Measurements from ENCODE around the gene PRMT3.

GRCh38 chr11:20493340-20493739 is 105.8 kb downstream of the PRMT3 start:
- TF ChIP-seq, protein P1, sequence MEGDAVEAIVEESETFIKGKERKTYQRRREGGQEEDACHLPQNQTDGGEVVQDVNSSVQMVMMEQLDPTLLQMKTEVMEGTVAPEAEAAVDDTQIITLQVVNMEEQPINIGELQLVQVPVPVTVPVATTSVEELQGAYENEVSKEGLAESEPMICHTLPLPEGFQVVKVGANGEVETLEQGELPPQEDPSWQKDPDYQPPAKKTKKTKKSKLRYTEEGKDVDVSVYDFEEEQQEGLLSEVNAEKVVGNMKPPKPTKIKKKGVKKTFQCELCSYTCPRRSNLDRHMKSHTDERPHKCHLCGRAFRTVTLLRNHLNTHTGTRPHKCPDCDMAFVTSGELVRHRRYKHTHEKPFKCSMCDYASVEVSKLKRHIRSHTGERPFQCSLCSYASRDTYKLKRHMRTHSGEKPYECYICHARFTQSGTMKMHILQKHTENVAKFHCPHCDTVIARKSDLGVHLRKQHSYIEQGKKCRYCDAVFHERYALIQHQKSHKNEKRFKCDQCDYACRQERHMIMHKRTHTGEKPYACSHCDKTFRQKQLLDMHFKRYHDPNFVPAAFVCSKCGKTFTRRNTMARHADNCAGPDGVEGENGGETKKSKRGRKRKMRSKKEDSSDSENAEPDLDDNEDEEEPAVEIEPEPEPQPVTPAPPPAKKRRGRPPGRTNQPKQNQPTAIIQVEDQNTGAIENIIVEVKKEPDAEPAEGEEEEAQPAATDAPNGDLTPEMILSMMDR (IDR thresholded peaks at IDR 0.05) = no peak
- TF ChIP-seq POLR2A (IDR thresholded peaks at IDR 0.05) = no peak

All from adrenal gland (tissue), 5 donors.